OCI-LY7 (cell line): ENCODE results near the gene HS6ST3. TPM values are rescaled to one million over a fixed set of nuclear protein-coding genes. Genes with fewer than 3 reads are reported as not detected.

Source experiments
- BruUV-seq: library from RNA; stranded (reverse); fragments of 400-500 nt; replicated peaks from 2 replicates; lab custom pipeline; 2021; lab: Mats Ljungman, UMichigan
- CTCF ChIA-PET: fragments of 300-600 bp; sonication (Branson Sonifier 250); formaldehyde crosslinking; loops from one replicate; lab custom pipeline; 2022; ENCODE audit warnings: antibody characterized with exemption; ENCODE audit not compliant: unreplicated experiment; lab: Charles Lee
- POLR2A ChIA-PET: fragments of 300-600 bp; sonication (Branson Sonifier 250); formaldehyde crosslinking; loops from one replicate; lab custom pipeline; 2022; ENCODE audit warnings: antibody characterized with exemption; lab: Charles Lee
- DNase-seq: peaks from one replicate; pipeline ENCODE4 v3.0.0-alpha.2; 2015; ENCODE audit warnings: low spot score
- H2AFZ ChIP-seq: fragments of 200-600 bp; sonication (generic), shearing (Covaris generic); 2 replicates; pipeline ENCODE4 v1.6.1; 2014; ENCODE audit warnings: mild to moderate bottlenecking, antibody characterized with exemption, low read length, moderate library complexity
- H3K27ac ChIP-seq: fragments of 200-600 bp; sonication (generic); 2 replicates; pipeline ENCODE4 v1.5.1; 2014; ENCODE audit warnings: mixed run types, low read depth, mild to moderate bottlenecking, moderate library complexity, low read length, inconsistent platforms; ENCODE audit not compliant: poor library complexity, severe bottlenecking
- H3K36me3 ChIP-seq: fragments of 200-600 bp; sonication (generic); 2 replicates; pipeline ENCODE4 v1.6.1; 2014; ENCODE audit warnings: mild to moderate bottlenecking, antibody characterized with exemption, low read length, moderate library complexity, mixed read lengths; ENCODE audit not compliant: insufficient read depth
- H3K4me1 ChIP-seq: fragments of 200-600 bp; sonication (generic); 2 replicates; pipeline ENCODE4 v1.5.1; 2014; ENCODE audit warnings: mild to moderate bottlenecking, low read length; ENCODE audit not compliant: insufficient read depth, poor library complexity, severe bottlenecking
- H3K4me2 ChIP-seq: fragments of 200-600 bp; sonication (generic); 2 replicates; pipeline ENCODE4 v1.6.1; 2014; ENCODE audit warnings: mild to moderate bottlenecking, low read length
- H3K4me3 ChIP-seq: fragments of 200-600 bp; sonication (generic); 2 replicates; pipeline ENCODE4 v1.5.1; 2014; ENCODE audit warnings: mild to moderate bottlenecking, low read depth, low read length; ENCODE audit not compliant: poor library complexity, severe bottlenecking
- H3K79me2 ChIP-seq: fragments of 200-600 bp; sonication (generic); 2 replicates; pipeline ENCODE4 v1.6.1; 2016; ENCODE audit warnings: low read depth, mild to moderate bottlenecking, low read length, moderate library complexity, mixed read lengths; ENCODE audit not compliant: insufficient read depth
- H3K9me2 ChIP-seq: fragments of 200-600 bp; sonication (generic); 2 replicates; pipeline ENCODE4 v1.6.1; 2016; ENCODE audit warnings: mild to moderate bottlenecking, low read length, mixed read lengths; ENCODE audit not compliant: insufficient read depth
- H3K9me3 ChIP-seq: fragments of 200-600 bp; sonication (generic); 2 replicates; pipeline ENCODE4 v1.6.1; 2014; ENCODE audit warnings: mild to moderate bottlenecking, mixed run types, low read length, mixed read lengths
- H4K20me1 ChIP-seq: fragments of 200-600 bp; sonication (generic); 2 replicates; pipeline ENCODE4 v1.6.1; 2014; ENCODE audit warnings: mild to moderate bottlenecking, antibody characterized with exemption, low read length, moderate library complexity, mixed read lengths; ENCODE audit not compliant: insufficient read depth
- EZH2phosphoT487 ChIP-seq: fragments of 200-600 bp; sonication (generic); IDR thresholded peaks from 2 replicates; pipeline ENCODE4 v1.6.1; 2018; ENCODE audit warnings: low read depth, borderline replicate concordance, mild to moderate bottlenecking, mixed run types, antibody characterized with exemption, low read length, moderate library complexity, mixed read lengths
- intact Hi-C: fragments of 100-400 bp; cut with micrococcal nuclease; formaldehyde crosslinking; loops from one replicate; pipeline ENCODE4 v1.10.0; 2022; ENCODE audit not compliant: unreplicated experiment
- total RNA-seq, 2 experiments: library from RNA; depleted of rRNA in 1 of 2; stranded (reverse); fragments of >200 nt in 1 of 2; shearing (Covaris generic) in 1 of 2; gene quantifications; 2 replicates each; pipeline ENCODE4 v1.2.3, GENCODE V29; 2014 to 2022
- TF ChIP-seq, protein P1 (sequence below): fragments of 200-600 bp; sonication (generic); conservative IDR thresholded peaks from 2 replicates; pipeline ENCODE4 v1.5.1; 2014; ENCODE audit warnings: mild to moderate bottlenecking, antibody characterized with exemption, low read length, moderate library complexity, mixed read lengths

The HS6ST3 gene
- total RNA-seq, 2 experiments from 2014 or later, result not detected

DNA sequence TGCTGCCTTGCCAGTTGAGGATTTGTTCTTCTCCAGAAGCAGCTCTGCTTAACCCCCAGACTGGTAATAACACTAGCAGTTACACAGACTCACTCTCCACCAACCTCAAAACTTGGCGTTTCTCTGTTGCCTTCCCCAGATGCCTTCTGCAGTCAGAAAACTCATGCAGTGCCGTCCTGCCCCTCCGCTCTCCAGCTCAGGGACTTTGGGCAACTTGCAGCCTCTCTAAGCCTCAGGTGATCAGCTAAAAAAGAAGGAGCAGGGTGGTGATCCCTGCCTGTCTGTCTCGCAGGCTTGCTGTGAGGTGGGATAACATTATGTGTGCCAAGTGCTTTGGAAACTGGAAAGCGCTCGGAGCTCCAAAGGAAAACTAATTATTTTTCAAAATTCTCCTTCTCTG is 391.6 kb downstream of the HS6ST3 start:
- no peak for TF ChIP-seq EZH2phosphoT487
- TF ChIP-seq, protein P1, sequence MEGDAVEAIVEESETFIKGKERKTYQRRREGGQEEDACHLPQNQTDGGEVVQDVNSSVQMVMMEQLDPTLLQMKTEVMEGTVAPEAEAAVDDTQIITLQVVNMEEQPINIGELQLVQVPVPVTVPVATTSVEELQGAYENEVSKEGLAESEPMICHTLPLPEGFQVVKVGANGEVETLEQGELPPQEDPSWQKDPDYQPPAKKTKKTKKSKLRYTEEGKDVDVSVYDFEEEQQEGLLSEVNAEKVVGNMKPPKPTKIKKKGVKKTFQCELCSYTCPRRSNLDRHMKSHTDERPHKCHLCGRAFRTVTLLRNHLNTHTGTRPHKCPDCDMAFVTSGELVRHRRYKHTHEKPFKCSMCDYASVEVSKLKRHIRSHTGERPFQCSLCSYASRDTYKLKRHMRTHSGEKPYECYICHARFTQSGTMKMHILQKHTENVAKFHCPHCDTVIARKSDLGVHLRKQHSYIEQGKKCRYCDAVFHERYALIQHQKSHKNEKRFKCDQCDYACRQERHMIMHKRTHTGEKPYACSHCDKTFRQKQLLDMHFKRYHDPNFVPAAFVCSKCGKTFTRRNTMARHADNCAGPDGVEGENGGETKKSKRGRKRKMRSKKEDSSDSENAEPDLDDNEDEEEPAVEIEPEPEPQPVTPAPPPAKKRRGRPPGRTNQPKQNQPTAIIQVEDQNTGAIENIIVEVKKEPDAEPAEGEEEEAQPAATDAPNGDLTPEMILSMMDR, result no peak
- no peak overlapping the region for H3K4me3 ChIP-seq
- BruUV-seq, result no TSS peak
- CTCF ChIA-PET, result no interaction called here
- no peaks in the 10 kb centered on the region for H4K20me1 ChIP-seq
- no peak overlapping the region for H3K4me2 ChIP-seq
- H2AFZ ChIP-seq, result no peak overlapping the region
- no peaks in the 10 kb centered on the region for H3K9me2 ChIP-seq
- H3K79me2 ChIP-seq, result no peaks in the 10 kb centered on the region
- H3K27ac ChIP-seq, result no peak overlapping the region
- no peaks in the 10 kb centered on the region for H3K4me1 ChIP-seq
- no peaks in the 10 kb centered on the region for H3K36me3 ChIP-seq
- POLR2A ChIA-PET, result no interaction called here
- intact Hi-C loops, result no loop called here
- no peaks in the 10 kb centered on the region for H3K9me3 ChIP-seq
- DNase-seq, result no peak

DNA sequence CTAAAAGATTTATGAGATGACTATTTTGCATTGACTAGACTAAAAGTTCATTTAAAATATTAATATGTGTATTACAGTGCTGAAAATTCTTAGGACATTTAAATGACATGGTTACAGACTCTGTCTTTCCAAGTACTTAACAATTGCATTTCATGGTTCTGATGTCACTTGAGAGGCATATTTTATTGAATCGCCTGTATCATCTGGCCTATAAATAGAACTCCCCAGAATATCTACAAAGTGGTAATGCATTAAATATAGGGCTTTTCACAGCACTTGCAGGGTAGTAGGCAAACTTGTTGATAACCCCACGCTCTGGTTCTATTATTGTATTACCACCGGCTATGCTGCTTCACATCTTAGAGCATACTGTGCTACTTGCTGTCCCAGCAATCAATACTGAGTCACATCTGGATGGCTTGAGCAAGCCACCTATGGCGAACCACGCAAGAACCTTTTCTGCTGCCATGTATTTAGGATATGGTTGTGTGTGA is 400.6 kb downstream of the HS6ST3 start:
- Histone ChIP-seq H3K36me3 (no peaks in the 10 kb centered on the region), H3K9me2 (no peaks in the 10 kb centered on the region), H3K4me3 (no peak overlapping the region), H3K4me1 (no peaks in the 10 kb centered on the region), H3K27ac (no peak overlapping the region), H2AFZ (no peak overlapping the region), H4K20me1 (no peaks in the 10 kb centered on the region), H3K79me2 (no peaks in the 10 kb centered on the region), H3K4me2 (no peak overlapping the region), H3K9me3 (no peaks in the 10 kb centered on the region)
- intact Hi-C loops, result no loop called here
- TF ChIP-seq, protein P1, result no peak
- TF ChIP-seq EZH2phosphoT487, result no peak
- ChIA-PET POLR2A (no interaction called here), CTCF (no interaction called here)
- BruUV-seq, result no TSS peak
- no peak for DNase-seq

DNA sequence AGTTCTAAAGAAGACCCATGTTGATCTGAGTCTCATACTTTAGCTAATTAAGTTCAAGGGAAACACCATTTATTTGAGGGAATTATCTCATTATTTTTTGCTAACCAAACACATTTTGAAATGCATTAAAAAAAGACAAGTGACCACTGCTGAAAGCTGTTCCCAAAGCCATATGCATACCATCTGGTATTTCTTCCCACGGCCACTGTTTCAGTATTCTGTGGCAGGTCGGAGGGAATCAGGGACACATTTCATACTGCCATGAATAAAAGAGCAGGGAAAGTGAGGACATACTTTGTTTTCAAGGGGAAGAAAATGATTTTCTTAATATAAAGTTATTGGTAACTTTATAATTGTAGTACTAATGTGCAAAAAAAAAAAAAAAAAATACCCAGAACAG is 401.2 kb downstream of the HS6ST3 start:
- Histone ChIP-seq H3K9me3 (no peaks in the 10 kb centered on the region), H3K9me2 (no peaks in the 10 kb centered on the region), H3K36me3 (no peaks in the 10 kb centered on the region), H3K4me3 (no peak overlapping the region), H3K4me2 (no peak overlapping the region), H4K20me1 (no peaks in the 10 kb centered on the region), H3K79me2 (no peaks in the 10 kb centered on the region), H3K27ac (no peak overlapping the region), H2AFZ (no peak overlapping the region), H3K4me1 (no peaks in the 10 kb centered on the region)
- BruUV-seq, result no TSS peak
- ChIA-PET POLR2A (no interaction called here), CTCF (interaction anchor here (0.5 kb wide), 1 partner anchor 464 kb away, joined by 3 read pairs; no protein-coding TSS in a partner anchor)
- intact Hi-C loops, result no loop called here
- no peak for TF ChIP-seq EZH2phosphoT487
- TF ChIP-seq, protein P1, result no peak
- DNase-seq, result no peak
